ENCODE measurements around the gene ADAMTSL2. TPM values are rescaled to one million over a fixed set of nuclear protein-coding genes. Genes with fewer than 3 reads are reported as not detected.
A peak's percentile ranks its signal among the peaks of the same experiment; 100 is the strongest.

ADAMTSL2 gene
- total and polyA plus RNA-seq, 2 of the 13 experiments (the other 11 are each of a cell fraction or from before 2014, with no cell fraction given), result 1.9 to 3.8 TPM

DNA sequence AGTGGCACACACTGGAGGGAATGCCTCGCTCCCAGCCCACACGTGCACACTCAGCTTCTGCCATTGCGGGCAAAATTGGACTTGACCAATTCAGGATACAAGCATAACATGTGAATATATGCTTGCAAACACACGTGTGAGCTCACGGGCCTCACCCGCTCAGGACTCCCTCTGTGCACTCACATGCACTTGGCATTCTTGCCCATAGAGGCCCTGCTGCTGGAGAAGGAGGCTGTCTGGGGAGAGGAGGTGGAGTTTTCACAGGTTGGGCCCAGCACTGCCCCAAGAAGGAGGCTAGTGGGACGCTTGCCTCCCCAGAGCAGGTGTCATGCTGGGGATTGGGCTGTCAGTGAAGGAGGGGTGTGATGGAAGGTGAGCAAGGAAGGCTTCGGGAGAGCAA is 11.4 kb upstream of the ADAMTSL2 start:
- ATAC-seq, result no peak; the same call in 2 of the 3 replicates
- ChIA-PET CTCF (ENCODE audit: low intra/inter-chr PET ratio, low total read pairs) (no interaction called here), POLR2A (interaction anchor here (1.3 kb wide), 1 partner anchor 10 kb away, joined by 4 read pairs; no protein-coding TSS in a partner anchor)
- WGBS (ENCODE audit: low lambda C conversion rate), result 20% methylated on average over 2 of the region's 8 CpGs
- Histone ChIP-seq H3K27ac (ENCODE audit: extremely low read length, insufficient read depth, low read length) (no peak overlapping the region), H3K4me2 (ENCODE audit: low read depth, low read length) (no peak overlapping the region), H3K36me3 (replicated peaks in 1 of 2; ENCODE audit: control insufficient read depth in 1 of 2, insufficient read depth in 2 of 2, low read length in 2 of 2) (no peaks in the 10 kb centered on the region), H2AFZ (ENCODE audit: low read length) (no peak overlapping the region), H4K20me1 (ENCODE audit: insufficient read depth, low read length) (no peaks in the 10 kb centered on the region), H3K27me3 (ENCODE audit: control insufficient read depth in 1 of 2, insufficient read depth in 2 of 2, low read length in 2 of 2) (peaks cover 23 to 94% of the 10 kb centered on the region in 2 experiments; a peak in 4 of 5 replicates), H3K9ac (ENCODE audit: insufficient read depth, low read depth, low read length) (no peak overlapping the region), H3K4me3 (replicated peaks in 1 of 3; ENCODE audit: insufficient read depth in 1 of 3, low read depth in 2 of 3, low read length in 3 of 3) (no peak overlapping the region), H3K9me3 (ENCODE audit: low read length) (no peaks in the 10 kb centered on the region), H3K4me1 (ENCODE audit: insufficient read depth, low read length) (peaks cover 41% of the 10 kb centered on the region), H3K79me2 (ENCODE audit: insufficient read depth, low read length) (no peaks in the 10 kb centered on the region)
- FAIRE-seq, result no peak
- intact Hi-C loops (cut with micrococcal nuclease; ENCODE audit: unreplicated experiment), result no loop called here
- TF ChIP-seq MEIS1 (CRISPR knock-in tag; IDR thresholded peaks at IDR 0.05; ENCODE audit: borderline replicate concordance) (no peak), TP53 (CRISPR knock-in tag; conservative IDR thresholded peaks at IDR 0.05) (no peak)
- TF ChIP-seq, protein P1, sequence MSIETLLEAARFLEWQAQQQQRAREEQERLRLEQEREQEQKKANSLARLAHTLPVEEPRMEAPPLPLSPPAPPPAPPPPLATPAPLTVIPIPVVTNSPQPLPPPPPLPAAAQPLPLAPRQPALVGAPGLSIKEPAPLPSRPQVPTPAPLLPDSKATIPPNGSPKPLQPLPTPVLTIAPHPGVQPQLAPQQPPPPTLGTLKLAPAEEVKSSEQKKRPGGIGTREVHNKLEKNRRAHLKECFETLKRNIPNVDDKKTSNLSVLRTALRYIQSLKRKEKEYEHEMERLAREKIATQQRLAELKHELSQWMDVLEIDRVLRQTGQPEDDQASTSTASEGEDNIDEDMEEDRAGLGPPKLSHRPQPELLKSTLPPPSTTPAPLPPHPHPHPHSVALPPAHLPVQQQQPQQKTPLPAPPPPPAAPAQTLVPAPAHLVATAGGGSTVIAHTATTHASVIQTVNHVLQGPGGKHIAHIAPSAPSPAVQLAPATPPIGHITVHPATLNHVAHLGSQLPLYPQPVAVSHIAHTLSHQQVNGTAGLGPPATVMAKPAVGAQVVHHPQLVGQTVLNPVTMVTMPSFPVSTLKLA (IDR thresholded peaks at IDR 0.05), result 0 out of 2 replicates have a peak, but pooled peaks have one; percentile 16
- in situ Hi-C loops (cut with HindIII; ENCODE audit: extremely low pct_ligation_motif_present, low pct_unique_long_range_greater_than_20kb), result no loop called here
- BruUV-seq (replicated peaks), result no TSS peak
- no peak for DNase-seq (ENCODE audit: low spot score)

DNA sequence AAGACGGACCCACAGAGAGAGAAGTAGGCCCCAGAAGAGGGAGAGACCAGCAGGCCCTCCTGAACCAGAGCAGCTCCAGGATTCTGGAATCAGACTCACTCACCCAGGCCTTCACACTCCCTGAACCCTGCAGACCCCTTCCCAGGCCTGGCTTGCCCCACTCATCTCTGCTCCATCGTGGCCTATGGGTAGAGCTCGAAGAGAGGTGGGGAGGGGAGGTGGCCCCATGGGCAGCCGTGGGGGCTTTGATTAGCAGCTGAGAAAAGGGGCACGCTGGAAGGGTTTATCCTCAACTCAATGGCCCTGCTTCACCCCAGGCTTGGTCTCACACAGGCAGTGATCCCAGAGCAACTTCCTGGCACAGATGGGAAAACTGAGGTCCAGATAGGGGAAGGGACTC is 10.4 kb upstream of the ADAMTSL2 start:
- CTCF ChIA-PET (ENCODE audit: low intra/inter-chr PET ratio, low total read pairs), result no interaction called here
- H3K27me3 ChIP-seq (ENCODE audit: control insufficient read depth in 1 of 2, insufficient read depth in 2 of 2, low read length in 2 of 2), result peaks cover 31 to 94% of the 10 kb centered on the region in 2 experiments; a peak in 4 of 5 replicates
- POLR2A ChIA-PET, result no interaction called here
- H3K4me1 ChIP-seq (ENCODE audit: insufficient read depth, low read length), result peaks cover 41% of the 10 kb centered on the region
- intact Hi-C loops (cut with micrococcal nuclease; ENCODE audit: unreplicated experiment), result no loop called here
- H3K79me2 ChIP-seq (ENCODE audit: insufficient read depth, low read length), result no peaks in the 10 kb centered on the region
- H2AFZ ChIP-seq (ENCODE audit: low read length), result no peak overlapping the region
- H3K36me3 ChIP-seq (replicated peaks in 1 of 2; ENCODE audit: control insufficient read depth in 1 of 2, insufficient read depth in 2 of 2, low read length in 2 of 2), result no peaks in the 10 kb centered on the region
- H3K9ac ChIP-seq (ENCODE audit: insufficient read depth, low read depth, low read length), result no peak overlapping the region
- no peak overlapping the region for H3K4me2 ChIP-seq (ENCODE audit: low read depth, low read length)
- ATAC-seq (no peak), FAIRE-seq (no peak), DNase-seq (ENCODE audit: low spot score) (no peak)
- 36% methylated on average over 5 of the region's 5 CpGs for WGBS (ENCODE audit: low lambda C conversion rate)
- H3K4me3 ChIP-seq (replicated peaks in 1 of 3; ENCODE audit: insufficient read depth in 1 of 3, low read depth in 2 of 3, low read length in 3 of 3), result no peak overlapping the region
- H3K27ac ChIP-seq (ENCODE audit: extremely low read length, insufficient read depth, low read length), result no peak overlapping the region
- in situ Hi-C loops (cut with HindIII; ENCODE audit: extremely low pct_ligation_motif_present, low pct_unique_long_range_greater_than_20kb), result no loop called here
- H4K20me1 ChIP-seq (ENCODE audit: insufficient read depth, low read length), result no peaks in the 10 kb centered on the region
- BruUV-seq (replicated peaks), result no TSS peak
- no peaks in the 10 kb centered on the region for H3K9me3 ChIP-seq (ENCODE audit: low read length)
- no peak for TF ChIP-seq ZNF207 (IDR thresholded peaks at IDR 0.05; ENCODE audit: borderline replicate concordance)
- no peak for TF ChIP-seq ZSCAN25 (CRISPR knock-in tag; IDR thresholded peaks at IDR 0.05)
- no peak for TF ChIP-seq LRRFIP1 (CRISPR knock-in tag; conservative IDR thresholded peaks at IDR 0.05)
- TF ChIP-seq KLF6 (CRISPR knock-in tag; IDR thresholded peaks at IDR 0.05), result no peak
- no peak for TF ChIP-seq ARID5B (CRISPR knock-in tag; IDR thresholded peaks at IDR 0.05)
- TF ChIP-seq GPBP1L1 (CRISPR knock-in tag; IDR thresholded peaks at IDR 0.05), result no peak
